Neuronal stem cell (in vitro differentiated cells): ENCODE results near the gene NDUFB11.

Source experiments
- DNase-seq: peaks from one replicate; pipeline ENCODE4 v3.0.0-alpha.2; 2013; ENCODE audit warnings: low spot score
- H2AFZ ChIP-seq: one replicate; pipeline ENCODE4 v1.6.1; 2013; ENCODE audit warnings: mild to moderate bottlenecking, low read length, inconsistent platforms
- H2AK5ac ChIP-seq: 2 replicates; pipeline ENCODE4 v1.6.1; 2013; ENCODE audit warnings: low read depth, mild to moderate bottlenecking, inconsistent platforms, low read length, moderate library complexity, mixed read lengths
- H2BK120ac ChIP-seq: 2 replicates; pipeline ENCODE4 v1.6.1; 2013; ENCODE audit warnings: low read depth, mild to moderate bottlenecking, inconsistent platforms, low read length, moderate library complexity, mixed read lengths
- H2BK12ac ChIP-seq: one replicate; pipeline ENCODE4 v1.6.1; 2013; ENCODE audit warnings: low read length, inconsistent platforms
- H2BK15ac ChIP-seq: 2 replicates; pipeline ENCODE4 v1.6.1; 2013; ENCODE audit warnings: mild to moderate bottlenecking, low read length, inconsistent platforms, mixed read lengths
- H2BK5ac ChIP-seq: one replicate; pipeline ENCODE4 v1.6.1; 2013; ENCODE audit warnings: inconsistent platforms, mild to moderate bottlenecking, low read length, moderate library complexity
- H3K14ac ChIP-seq: one replicate; pipeline ENCODE4 v1.6.1; 2013; ENCODE audit warnings: low read length, inconsistent platforms
- H3K18ac ChIP-seq: 2 replicates; pipeline ENCODE4 v1.6.1; 2013; ENCODE audit warnings: low read length, inconsistent platforms
- H3K23ac ChIP-seq: 2 replicates; pipeline ENCODE4 v1.6.1; 2013; ENCODE audit warnings: low read depth, mild to moderate bottlenecking, mixed read lengths, low read length, inconsistent platforms; ENCODE audit not compliant: poor library complexity
- H3K27ac ChIP-seq: replicated peaks from 3 replicates; pipeline ENCODE4 v1.5.1; 2013; ENCODE audit warnings: low read length, inconsistent platforms
- H3K27me3 ChIP-seq, 3 experiments: 2 replicates each; pipeline ENCODE4 v1.6.1; 2013; ENCODE audit warnings: low read length in 3 of 3, mild to moderate bottlenecking in 2 of 3, inconsistent platforms in 1 of 3, low read depth in 1 of 3, mixed read lengths in 1 of 3, moderate library complexity in 1 of 3; ENCODE audit not compliant: control insufficient read depth in 3 of 3, insufficient read depth in 3 of 3
- H3K36me3 ChIP-seq, 2 donors: replicated peaks in 1 of 2; 2 replicates each; pipeline ENCODE4 v1.6.1; 2013; ENCODE audit warnings: low read length in 2 of 2; ENCODE audit not compliant: control insufficient read depth in 2 of 2, insufficient read depth in 2 of 2
- H3K4ac ChIP-seq: 2 replicates; pipeline ENCODE4 v1.6.1; 2013; ENCODE audit warnings: inconsistent platforms, mild to moderate bottlenecking, low read length, moderate library complexity
- H3K4me1 ChIP-seq, 2 donors: 1 replicate in 1 of 2; 2 replicates in 1 of 2; pipeline ENCODE4 v1.6.1; 2013; ENCODE audit warnings: low read length in 2 of 2, low read depth in 1 of 2; ENCODE audit not compliant: control insufficient read depth in 2 of 2, insufficient read depth in 1 of 2
- H3K4me2 ChIP-seq: one replicate; pipeline ENCODE4 v1.6.1; 2013; ENCODE audit warnings: mild to moderate bottlenecking, low read length, inconsistent platforms; ENCODE audit not compliant: insufficient read depth, poor library complexity, severe bottlenecking
- H3K4me3 ChIP-seq, 2 donors: 2 replicates each; pipeline ENCODE4 v1.5.1; 2013; ENCODE audit warnings: low read length in 2 of 2, mild to moderate bottlenecking in 2 of 2, inconsistent platforms in 1 of 2, moderate library complexity in 1 of 2
- H3K79me1 ChIP-seq: one replicate; pipeline ENCODE4 v1.6.1; 2013; ENCODE audit warnings: low read depth, mild to moderate bottlenecking, inconsistent platforms, low read length, moderate library complexity
- H3K9ac ChIP-seq: one replicate; pipeline ENCODE4 v1.6.1; 2013; ENCODE audit warnings: mild to moderate bottlenecking, low read depth, low read length, inconsistent platforms; ENCODE audit not compliant: poor library complexity
- H3K9me3 ChIP-seq, 2 donors: replicated peaks in 1 of 2; 2 replicates each; pipeline versions ENCODE3 to v1.6.1; 2013; ENCODE audit warnings: low read length in 2 of 2, mild to moderate bottlenecking in 2 of 2, inconsistent platforms in 1 of 2, low read depth in 1 of 2, mixed read lengths in 1 of 2, moderate library complexity in 1 of 2; ENCODE audit not compliant: control insufficient read depth in 2 of 2, insufficient read depth in 1 of 2
- H4K8ac ChIP-seq: one replicate; pipeline ENCODE4 v1.6.1; 2013; ENCODE audit warnings: low read depth, mild to moderate bottlenecking, inconsistent platforms, low read length, moderate library complexity
- H4K91ac ChIP-seq: one replicate; pipeline ENCODE4 v1.6.1; 2013; ENCODE audit warnings: low read length, low read depth, mild to moderate bottlenecking, inconsistent platforms; ENCODE audit not compliant: poor library complexity
- WGBS, 2 donors: extraction: QIAGEN DNeasy Blood & Tissue Kit; methylation state at CpG; one replicate each; pipeline ENCODE4 v1.1.7; 2013; ENCODE audit warnings: missing lambda C conversion rate in 2 of 2, mixed read lengths in 1 of 2; ENCODE audit not compliant: insufficient read length in 2 of 2, insufficient replicate concordance in 1 of 2; ENCODE audit errors: extremely low coverage in 2 of 2; 5-methylcytosine and 5-hydroxymethylcytosine counted together

The NDUFB11 gene

DNA sequence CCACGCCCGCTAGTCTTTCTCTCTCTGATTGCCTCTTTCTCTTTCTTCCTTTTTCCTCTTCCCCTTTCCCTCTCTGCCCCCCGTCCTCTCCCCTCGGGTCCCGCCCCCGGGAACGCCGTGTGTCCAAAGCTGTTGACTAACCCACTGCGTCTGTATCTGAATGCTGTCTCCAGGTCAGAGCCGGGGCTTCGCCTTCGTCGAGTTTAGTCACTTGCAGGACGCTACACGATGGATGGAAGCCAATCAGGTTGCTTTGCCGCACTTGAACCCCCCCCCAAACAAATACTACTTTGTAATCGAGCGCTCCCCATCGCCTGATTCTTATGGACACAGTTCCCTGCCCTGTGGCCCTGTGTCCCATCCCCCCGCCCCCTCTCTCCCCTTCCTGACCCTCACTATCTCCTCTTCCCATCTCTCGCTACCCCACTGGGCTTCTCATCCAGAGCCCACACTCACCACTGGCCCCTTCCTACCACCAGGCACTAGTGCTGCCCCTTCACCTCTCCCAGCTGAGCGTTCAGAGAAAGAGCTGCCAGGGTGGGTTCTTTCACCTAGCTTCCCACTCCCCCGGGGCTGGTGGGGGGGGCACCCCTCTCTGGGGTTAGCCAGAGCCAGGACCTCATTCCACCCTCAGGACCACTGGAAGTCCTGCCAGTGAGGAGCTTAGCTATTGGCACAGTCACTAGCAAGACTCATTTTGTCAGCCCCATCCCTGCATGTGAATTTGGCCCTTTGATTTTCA, 30.5 kb upstream of the NDUFB11 start:
- Histone ChIP-seq H3K27me3 (peaks cover 0 to 75% (median 0%) of the 10 kb centered on the region in 3 experiments), H2BK15ac (no peak overlapping the region), H2BK12ac (no peak overlapping the region), H3K9me3 (no peaks in the 10 kb centered on the region), H3K9ac (no peak overlapping the region), H3K27ac (no peak overlapping the region), H3K4me3 (no peak overlapping the region), H3K18ac (no peak overlapping the region), H3K4me1 (no peaks in the 10 kb centered on the region), H3K23ac (no peak overlapping the region), H2BK5ac (no peak overlapping the region), H2AK5ac (no peak overlapping the region), H3K36me3 (peaks cover 42 to 93% of the 10 kb centered on the region in 2 donors), H3K4ac (no peak overlapping the region), H2AFZ (no peak overlapping the region), H4K8ac (no peak overlapping the region), H2BK120ac (no peak overlapping the region), H3K4me2 (no peak overlapping the region), H3K79me1 (peaks cover 3% of the 10 kb centered on the region), H3K14ac (no peak overlapping the region), H4K91ac (no peak overlapping the region)
- DNase-seq = no peak
- WGBS, 2 donors = no CpG with 5 or more reads among the region's 23 CpGs

DNA sequence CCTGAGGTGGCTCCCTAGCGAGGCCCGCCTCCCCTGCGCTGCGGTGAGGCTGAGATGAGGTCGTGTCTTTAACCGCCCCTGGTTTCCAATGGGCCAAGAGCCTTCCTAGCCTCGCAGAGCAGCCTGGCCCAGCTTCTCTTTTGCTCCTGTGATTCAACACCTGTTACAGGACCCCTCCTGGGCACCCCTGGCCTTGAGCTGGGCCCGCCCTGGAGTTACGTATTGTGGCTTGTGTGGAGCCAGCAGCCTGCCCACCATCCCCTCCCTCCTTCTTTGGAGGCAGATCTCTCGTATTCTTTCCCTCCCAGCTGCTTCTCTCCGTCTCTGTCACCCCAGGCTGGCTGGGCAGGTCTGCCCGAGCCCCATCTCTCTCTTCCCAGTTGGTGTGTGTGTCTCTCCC, 29.9 kb upstream of the NDUFB11 start:
- no peak overlapping the region for H2BK5ac ChIP-seq
- H3K9ac ChIP-seq = no peak overlapping the region
- no peak overlapping the region for H3K23ac ChIP-seq
- H3K27me3 ChIP-seq = peaks cover 0 to 74% (median 0%) of the 10 kb centered on the region in 3 experiments
- H3K4me2 ChIP-seq = no peak overlapping the region
- H3K9me3 ChIP-seq = no peaks in the 10 kb centered on the region
- no peak overlapping the region for H2BK12ac ChIP-seq
- H4K8ac ChIP-seq = no peak overlapping the region
- no peak for DNase-seq
- peaks cover 3% of the 10 kb centered on the region for H3K79me1 ChIP-seq
- H3K27ac ChIP-seq = no peak overlapping the region
- no peak overlapping the region for H3K14ac ChIP-seq
- no peaks in the 10 kb centered on the region for H3K4me1 ChIP-seq
- H3K36me3 ChIP-seq = peaks cover 39 to 93% of the 10 kb centered on the region in 2 donors
- no peak overlapping the region for H3K4me3 ChIP-seq
- H2AFZ ChIP-seq = no peak overlapping the region
- H4K91ac ChIP-seq = no peak overlapping the region
- H3K4ac ChIP-seq = no peak overlapping the region
- no peak overlapping the region for H2BK120ac ChIP-seq
- H3K18ac ChIP-seq = no peak overlapping the region
- no CpG with 5 or more reads among the region's 12 CpGs for WGBS, 2 donors
- no peak overlapping the region for H2AK5ac ChIP-seq
- H2BK15ac ChIP-seq = no peak overlapping the region

DNA sequence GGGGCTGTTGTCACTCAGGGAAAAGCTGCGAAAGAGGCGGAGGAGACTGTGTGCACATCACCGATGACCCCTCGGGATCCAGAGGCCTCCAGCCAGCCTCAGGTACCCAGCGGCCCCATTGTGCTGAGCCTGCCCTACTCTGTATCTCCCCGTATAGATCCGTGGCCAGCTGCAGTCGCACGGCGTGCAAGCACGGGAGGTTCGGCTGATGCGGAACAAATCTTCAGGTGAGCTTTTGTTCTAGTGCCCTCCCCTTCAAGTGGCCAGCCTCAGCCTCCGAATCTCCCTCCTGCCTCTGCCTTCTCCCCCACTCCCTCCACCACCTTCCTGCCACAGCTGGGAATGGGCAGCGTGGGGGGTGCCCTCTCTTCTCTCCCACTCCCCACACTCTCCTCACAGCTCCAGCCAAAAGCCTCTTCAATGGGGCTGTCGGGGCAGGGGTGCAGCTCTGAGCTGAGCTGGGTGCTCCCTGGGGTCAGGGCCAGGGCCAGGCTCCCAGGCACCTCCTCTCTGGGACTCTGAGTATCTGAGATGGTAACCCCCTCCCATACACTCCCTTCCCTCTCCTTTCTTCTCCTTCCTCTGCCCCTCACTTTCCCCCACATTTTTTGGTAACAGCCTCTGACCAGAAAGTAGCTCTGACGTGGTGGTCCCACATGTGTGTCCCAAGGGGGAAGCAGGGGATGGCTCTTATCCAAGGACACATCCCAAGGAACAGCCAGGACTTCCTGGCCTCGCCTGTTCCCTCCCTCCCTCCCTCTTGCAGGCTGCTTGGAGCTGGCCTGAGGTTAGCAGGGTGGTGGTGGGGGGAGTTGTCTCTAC, 28.7 kb upstream of the NDUFB11 start:
- peaks cover 38 to 88% of the 10 kb centered on the region in 2 donors for H3K36me3 ChIP-seq

GRCh38 chrX:47172549-47172948, 28.0 kb upstream of the NDUFB11 start:
- no peak overlapping the region for H2BK5ac ChIP-seq
- no peak overlapping the region for H3K4ac ChIP-seq
- H2BK15ac ChIP-seq = no peak overlapping the region
- H3K4me1 ChIP-seq = no peaks in the 10 kb centered on the region
- no peak overlapping the region for H2BK12ac ChIP-seq
- no peak overlapping the region for H3K9ac ChIP-seq
- no peak overlapping the region for H3K4me3 ChIP-seq
- H3K4me2 ChIP-seq = no peak overlapping the region
- no peak overlapping the region for H2AK5ac ChIP-seq
- no peak overlapping the region for H3K18ac ChIP-seq
- no peak overlapping the region for H2BK120ac ChIP-seq
- peaks cover 34 to 82% of the 10 kb centered on the region in 2 donors for H3K36me3 ChIP-seq
- H3K27me3 ChIP-seq = peaks cover 0 to 67% (median 0%) of the 10 kb centered on the region in 3 experiments
- H2AFZ ChIP-seq = no peak overlapping the region
- no peak overlapping the region for H4K8ac ChIP-seq
- DNase-seq = no peak
- no peak overlapping the region for H3K27ac ChIP-seq
- no peak overlapping the region for H3K23ac ChIP-seq
- no peak overlapping the region for H4K91ac ChIP-seq
- no CpG with 5 or more reads among the region's 7 CpGs for WGBS, 2 donors
- H3K14ac ChIP-seq = no peak overlapping the region
- H3K79me1 ChIP-seq = peaks cover 3% of the 10 kb centered on the region
- no peaks in the 10 kb centered on the region for H3K9me3 ChIP-seq

More for the DNA sequence above, 28.7 kb upstream of the NDUFB11 start:
- Histone ChIP-seq H3K9ac (no peak overlapping the region), H3K4me3 (no peak overlapping the region), H2AFZ (no peak overlapping the region), H2BK15ac (no peak overlapping the region), H3K9me3 (no peaks in the 10 kb centered on the region), H3K18ac (no peak overlapping the region), H2AK5ac (no peak overlapping the region), H3K14ac (no peak overlapping the region), H3K27ac (no peak overlapping the region), H3K4me1 (no peaks in the 10 kb centered on the region), H4K91ac (no peak overlapping the region), H2BK12ac (no peak overlapping the region), H2BK120ac (no peak overlapping the region), H3K4me2 (no peak overlapping the region), H4K8ac (no peak overlapping the region), H3K23ac (no peak overlapping the region), H3K79me1 (peaks cover 3% of the 10 kb centered on the region), H3K27me3 (peaks cover 0 to 70% (median 0%) of the 10 kb centered on the region in 3 experiments), H2BK5ac (no peak overlapping the region), H3K4ac (no peak overlapping the region)
- no CpG with 5 or more reads among the region's 18 CpGs for WGBS, 2 donors
- DNase-seq = no peak
